Endothelial cell of umbilical vein (primary cell): ENCODE results near the gene PAFAH2. TPM values are rescaled to one million over a fixed set of nuclear protein-coding genes. Genes with fewer than 3 reads are reported as not detected.

Source experiments
- BruUV-seq: library from RNA; stranded (reverse); fragments of 400-500 nt; replicated peaks from 2 replicates; lab custom pipeline; 2021; lab: Mats Ljungman, UMichigan
- CTCF ChIA-PET: fragments of 300-600, 350-600 bp; sonication (Branson Sonifier 250); formaldehyde crosslinking; loops from one replicate; lab custom pipeline; 2021; ENCODE audit warnings: antibody characterized with exemption, inconsistent platforms; lab: Charles Lee
- POLR2A ChIA-PET: fragments of 300-600, 350-600 bp; sonication (Branson Sonifier 250); formaldehyde crosslinking; loops from one replicate; lab custom pipeline; 2021; ENCODE audit warnings: antibody characterized with exemption, inconsistent platforms; lab: Charles Lee
- DNase-seq: peaks from one replicate; pipeline ENCODE4 v3.0.0-alpha.2; 2011; ENCODE audit warnings: low read depth, low spot score
- FAIRE-seq: peaks from 2 replicates; lab custom pipeline; 2011; peaks lifted over from hg19 to GRCh38; lab: Jason Lieb, UNC
- H2AFZ ChIP-seq: 2 replicates; pipeline ENCODE4 v1.6.0; 2012; ENCODE audit warnings: low read depth, low read length, control low read depth, inconsistent platforms
- H3K27ac ChIP-seq: 2 replicates; pipeline ENCODE4 v1.5.1; 2011; ENCODE audit warnings: low read depth, mild to moderate bottlenecking, control low read depth, low read length, moderate library complexity; ENCODE audit not compliant: insufficient read depth
- H3K27me3 ChIP-seq, 2 experiments: 2 replicates each; pipeline versions ENCODE4 v1.6.0 to v1.6.1; 2011; ENCODE audit warnings: low read length in 2 of 2, mixed read lengths in 1 of 2; ENCODE audit not compliant: control insufficient read depth in 2 of 2, insufficient read depth in 2 of 2
- H3K36me3 ChIP-seq, 2 experiments: 2 replicates in 1 of 2; 3 replicates in 1 of 2; pipeline ENCODE4 v1.5.1; 2011; ENCODE audit warnings: low read length in 2 of 2, mild to moderate bottlenecking in 1 of 2, moderate library complexity in 1 of 2; ENCODE audit not compliant: control insufficient read depth in 2 of 2, insufficient read depth in 2 of 2; ENCODE audit errors: extremely low read depth in 1 of 2
- H3K4me1 ChIP-seq: 3 replicates; pipeline ENCODE4 v1.5.1; 2011; ENCODE audit warnings: mild to moderate bottlenecking, low read length; ENCODE audit not compliant: control insufficient read depth, insufficient read depth; ENCODE audit errors: extremely low read depth
- H3K4me2 ChIP-seq: 2 replicates; pipeline ENCODE4 v1.6.1; 2011; ENCODE audit warnings: low read length, control low read depth, mixed read lengths; ENCODE audit not compliant: insufficient read depth
- H3K4me3 ChIP-seq, 3 experiments: fragments of 200-600 bp in 1 of 3; sonication (generic), shearing (Covaris generic) in 1 of 3; replicated peaks in 1 of 3; 2 replicates each; pipeline ENCODE4 v1.5.1; 2011 to 2016; ENCODE audit warnings: control low read depth in 3 of 3, low read length in 3 of 3, mild to moderate bottlenecking in 2 of 3, inconsistent platforms in 1 of 3, low read depth in 1 of 3, moderate library complexity in 1 of 3; ENCODE audit not compliant: insufficient read depth in 1 of 3
- H3K79me2 ChIP-seq: 2 replicates; pipeline ENCODE4 v1.6.0; 2012; ENCODE audit warnings: low read length, inconsistent platforms; ENCODE audit not compliant: control insufficient read depth, insufficient read depth
- H3K9ac ChIP-seq: replicated peaks from 2 replicates; pipeline ENCODE3; 2011; ENCODE audit warnings: low read length, control low read depth; ENCODE audit not compliant: insufficient read depth; ENCODE audit errors: extremely low read depth
- H3K9me1 ChIP-seq: replicated peaks from 3 replicates; pipeline ENCODE4 v1.6.0; 2011; ENCODE audit warnings: mild to moderate bottlenecking, low read length; ENCODE audit not compliant: control insufficient read depth, insufficient read depth; ENCODE audit errors: extremely low read depth
- H3K9me3 ChIP-seq: replicated peaks from 2 replicates; pipeline ENCODE4 v1.5.1; 2012; ENCODE audit warnings: low read length, inconsistent platforms; ENCODE audit not compliant: control insufficient read depth, insufficient read depth
- H4K20me1 ChIP-seq: replicated peaks from 2 replicates; pipeline ENCODE3; 2011; ENCODE audit warnings: mild to moderate bottlenecking, low read length; ENCODE audit not compliant: control insufficient read depth, insufficient read depth; ENCODE audit errors: extremely low read depth
- EZH2 ChIP-seq: IDR thresholded peaks from 2 replicates; pipeline ENCODE4 v1.6.1; 2012; ENCODE audit warnings: borderline replicate concordance, low read depth, mild to moderate bottlenecking, moderate library complexity, low read length, inconsistent platforms; ENCODE audit not compliant: severe bottlenecking
- FOS ChIP-seq: IDR thresholded peaks from 2 replicates; pipeline ENCODE4 v1.6.1; 2011; ENCODE audit warnings: mild to moderate bottlenecking, low read length, moderate library complexity, borderline replicate concordance; ENCODE audit not compliant: insufficient read depth
- GATA2 ChIP-seq: IDR thresholded peaks from 2 replicates; pipeline ENCODE4 v1.7.0; 2011; ENCODE audit warnings: low read depth, mild to moderate bottlenecking, moderate library complexity, mixed read lengths, low read length; ENCODE audit not compliant: insufficient read length, insufficient read depth
- JUN ChIP-seq: IDR thresholded peaks from 2 replicates; pipeline ENCODE4 v1.6.1; 2011; ENCODE audit warnings: borderline replicate concordance, low read depth; ENCODE audit not compliant: insufficient read length, insufficient read depth
- MYC ChIP-seq: IDR thresholded peaks from one replicate; pipeline ENCODE4 v1.6.1; 2011; ENCODE audit warnings: mild to moderate bottlenecking, low read depth, low read length
- POLR2A ChIP-seq: IDR thresholded peaks from 2 replicates; pipeline ENCODE4 v1.6.1; 2012; ENCODE audit warnings: low read depth, mild to moderate bottlenecking, control low read depth, low read length
- POLR2AphosphoS5 ChIP-seq: IDR thresholded peaks from 2 replicates; pipeline ENCODE4 v1.6.1; 2012; ENCODE audit warnings: low read depth, mild to moderate bottlenecking, control low read depth, low read length, moderate library complexity; ENCODE audit not compliant: insufficient read depth
- dilution Hi-C: fragments of 300-500 bp; cut with MboI; formaldehyde crosslinking; loops from one replicate; pipeline ENCODE4 v1.15.0; 2019; ENCODE audit warnings: low sequenced_read_pairs; ENCODE audit not compliant: extremely low pct_ligation_motif_present
- intact Hi-C: fragments of 100-400 bp; cut with micrococcal nuclease; formaldehyde crosslinking; loops from one replicate; pipeline ENCODE4 v1.10.0; 2022
- polyA plus RNA-seq, 4 experiments: library from polyadenylated mRNA; depleted of rRNA in 3 of 4; stranded (reverse) in 3 of 4; unstranded in 1 of 4; fragments of >200 nt; gene quantifications; 2 replicates each; pipeline versions ENCODE4 v1.2.1 to v1.2.3, GENCODE V29; 2011 to 2012; ENCODE audit warnings: missing spikeins in 1 of 4
- total RNA-seq: library from RNA; stranded (reverse); gene quantifications from 2 replicates; pipeline ENCODE4 v1.2.3, GENCODE V29; 2021
- TF ChIP-seq, protein P1 (sequence below), 2 donors: IDR thresholded peaks; 1 replicate in 1 of 2; 2 replicates in 1 of 2; pipeline ENCODE4 v1.5.1; 2011; ENCODE audit warnings: low read length in 2 of 2, mild to moderate bottlenecking in 2 of 2, moderate library complexity in 2 of 2, control low read depth in 1 of 2, inconsistent platforms in 1 of 2, low read depth in 1 of 2; ENCODE audit not compliant: insufficient read depth in 1 of 2; ENCODE audit errors: extremely low read depth in 1 of 2
- TF ChIP-seq, protein P2 (sequence below): IDR thresholded peaks from 2 replicates; pipeline ENCODE4 v1.6.1; 2011; ENCODE audit not compliant: insufficient read depth, insufficient read length

Gene PAFAH2
- total and polyA plus RNA-seq, 2 donors (not counting 3 experiments of a cell fraction or from before 2014, with no cell fraction given): 6.0 to 6.9 TPM

DNA sequence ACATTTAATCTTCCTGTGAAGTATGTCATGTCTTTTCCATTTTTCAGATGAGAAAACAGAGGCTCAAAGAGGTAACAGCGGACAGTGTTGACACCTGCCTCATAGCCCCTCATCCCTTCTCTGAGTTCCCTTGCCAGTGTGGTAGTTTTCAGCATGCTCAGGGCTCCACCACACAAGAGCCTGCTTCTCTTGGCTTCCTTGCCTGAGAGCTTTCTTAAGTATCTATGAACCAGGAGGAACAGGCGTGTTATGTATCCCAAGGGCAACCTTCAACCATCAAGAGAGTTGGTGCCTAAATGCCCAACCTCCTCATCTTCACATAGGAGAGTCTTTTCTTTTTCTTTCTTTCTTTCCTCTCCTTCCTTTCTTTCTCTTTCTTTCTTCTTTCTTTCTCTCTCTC lies 5.9 kb upstream of the PAFAH2 start:
- Histone ChIP-seq H3K4me3 (no peak overlapping the region), H3K27me3 (peaks cover 3 to 5% of the 10 kb centered on the region in 2 experiments), H3K4me1 (peaks cover under 1% of the 10 kb centered on the region), H3K9ac (no peak overlapping the region), H2AFZ (no peak overlapping the region), H3K9me3 (no peaks in the 10 kb centered on the region), H3K27ac (no peak overlapping the region), H3K4me2 (no peak overlapping the region), H3K36me3 (no peaks in the 10 kb centered on the region), H4K20me1 (no peaks in the 10 kb centered on the region), H3K9me1 (no peaks in the 10 kb centered on the region), H3K79me2 (no peaks in the 10 kb centered on the region)
- FAIRE-seq: no peak
- TF ChIP-seq EZH2 (no peak), GATA2 (no peak), POLR2AphosphoS5 (no peak), MYC (no peak), POLR2A (no peak), FOS (no peak), JUN (no peak)
- TF ChIP-seq, protein P1, sequence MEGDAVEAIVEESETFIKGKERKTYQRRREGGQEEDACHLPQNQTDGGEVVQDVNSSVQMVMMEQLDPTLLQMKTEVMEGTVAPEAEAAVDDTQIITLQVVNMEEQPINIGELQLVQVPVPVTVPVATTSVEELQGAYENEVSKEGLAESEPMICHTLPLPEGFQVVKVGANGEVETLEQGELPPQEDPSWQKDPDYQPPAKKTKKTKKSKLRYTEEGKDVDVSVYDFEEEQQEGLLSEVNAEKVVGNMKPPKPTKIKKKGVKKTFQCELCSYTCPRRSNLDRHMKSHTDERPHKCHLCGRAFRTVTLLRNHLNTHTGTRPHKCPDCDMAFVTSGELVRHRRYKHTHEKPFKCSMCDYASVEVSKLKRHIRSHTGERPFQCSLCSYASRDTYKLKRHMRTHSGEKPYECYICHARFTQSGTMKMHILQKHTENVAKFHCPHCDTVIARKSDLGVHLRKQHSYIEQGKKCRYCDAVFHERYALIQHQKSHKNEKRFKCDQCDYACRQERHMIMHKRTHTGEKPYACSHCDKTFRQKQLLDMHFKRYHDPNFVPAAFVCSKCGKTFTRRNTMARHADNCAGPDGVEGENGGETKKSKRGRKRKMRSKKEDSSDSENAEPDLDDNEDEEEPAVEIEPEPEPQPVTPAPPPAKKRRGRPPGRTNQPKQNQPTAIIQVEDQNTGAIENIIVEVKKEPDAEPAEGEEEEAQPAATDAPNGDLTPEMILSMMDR (IDR thresholded peaks at IDR 0.05; ENCODE audit: extremely low read depth in 1 of 2, insufficient read depth in 1 of 2, low read depth in 1 of 2, low read length in 2 of 2): no peak
- TF ChIP-seq, protein P2, sequence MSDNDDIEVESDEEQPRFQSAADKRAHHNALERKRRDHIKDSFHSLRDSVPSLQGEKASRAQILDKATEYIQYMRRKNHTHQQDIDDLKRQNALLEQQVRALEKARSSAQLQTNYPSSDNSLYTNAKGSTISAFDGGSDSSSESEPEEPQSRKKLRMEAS: no peak
- ChIA-PET CTCF (interaction anchor here (0.7 to 2.7 kb wide), 4 partner anchors 9 to 108 kb away, joined by 4 to 13 read pairs (median 7); no protein-coding TSS in a partner anchor), POLR2A (no interaction called here)
- DNase-seq: no peak
- intact Hi-C loops: no loop called here
- dilution Hi-C loops: no loop called here
- no TSS peak for BruUV-seq
